ENCODE results near the gene TNNT2.

The TNNT2 gene

DNA sequence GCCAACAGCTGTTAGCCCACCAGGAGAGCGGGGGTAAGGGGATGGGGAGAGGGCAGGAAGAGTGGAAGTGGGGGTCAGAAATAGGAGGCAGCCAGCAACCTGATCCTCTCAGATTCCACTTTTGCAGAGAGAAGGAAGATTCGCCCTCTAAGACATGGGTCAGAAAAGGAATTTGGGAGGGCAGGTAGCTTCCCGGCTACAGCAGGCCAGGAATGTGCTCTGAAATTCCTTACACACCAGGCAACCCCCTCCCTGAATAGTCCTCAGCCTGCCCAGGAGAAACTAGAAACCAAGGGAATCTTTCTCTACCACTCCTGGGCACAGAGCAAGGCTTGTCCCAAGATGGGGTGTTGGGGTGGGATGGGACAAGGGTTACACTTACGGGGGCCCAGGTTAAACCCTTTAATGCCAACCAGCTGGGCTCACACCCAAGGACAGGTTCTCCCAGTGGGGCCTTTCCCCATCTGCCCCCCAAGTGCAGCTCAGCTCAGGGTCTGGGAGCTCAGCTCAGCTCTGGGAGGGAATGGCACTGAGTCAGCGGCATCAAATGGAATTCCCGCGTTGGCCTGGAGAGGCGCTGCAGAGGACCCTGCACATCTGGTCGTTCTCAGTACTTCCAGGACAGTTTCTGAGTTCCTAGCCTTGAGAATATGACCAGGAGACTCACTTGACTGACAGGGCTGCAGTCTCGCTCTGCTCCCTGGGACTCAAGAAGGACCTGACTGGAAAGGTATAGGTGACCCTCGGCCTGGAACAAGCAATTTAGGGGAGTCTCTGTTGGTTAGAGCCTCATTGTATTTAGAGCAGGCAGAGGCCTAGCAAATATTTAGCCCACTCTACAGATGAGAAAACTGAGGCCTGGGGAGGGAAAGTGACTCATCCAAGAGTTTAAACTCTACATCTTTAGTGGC, 761 bp downstream of the TNNT2 start:
- no peak for FAIRE-seq
- TF ChIP-seq, protein P1, sequence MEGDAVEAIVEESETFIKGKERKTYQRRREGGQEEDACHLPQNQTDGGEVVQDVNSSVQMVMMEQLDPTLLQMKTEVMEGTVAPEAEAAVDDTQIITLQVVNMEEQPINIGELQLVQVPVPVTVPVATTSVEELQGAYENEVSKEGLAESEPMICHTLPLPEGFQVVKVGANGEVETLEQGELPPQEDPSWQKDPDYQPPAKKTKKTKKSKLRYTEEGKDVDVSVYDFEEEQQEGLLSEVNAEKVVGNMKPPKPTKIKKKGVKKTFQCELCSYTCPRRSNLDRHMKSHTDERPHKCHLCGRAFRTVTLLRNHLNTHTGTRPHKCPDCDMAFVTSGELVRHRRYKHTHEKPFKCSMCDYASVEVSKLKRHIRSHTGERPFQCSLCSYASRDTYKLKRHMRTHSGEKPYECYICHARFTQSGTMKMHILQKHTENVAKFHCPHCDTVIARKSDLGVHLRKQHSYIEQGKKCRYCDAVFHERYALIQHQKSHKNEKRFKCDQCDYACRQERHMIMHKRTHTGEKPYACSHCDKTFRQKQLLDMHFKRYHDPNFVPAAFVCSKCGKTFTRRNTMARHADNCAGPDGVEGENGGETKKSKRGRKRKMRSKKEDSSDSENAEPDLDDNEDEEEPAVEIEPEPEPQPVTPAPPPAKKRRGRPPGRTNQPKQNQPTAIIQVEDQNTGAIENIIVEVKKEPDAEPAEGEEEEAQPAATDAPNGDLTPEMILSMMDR (IDR thresholded peaks at IDR 0.05; ENCODE audit: insufficient read depth, missing control alignments), result peak; percentile 57
- no peak for DNase-seq (ENCODE audit: insufficient read length, low spot score)

DNA sequence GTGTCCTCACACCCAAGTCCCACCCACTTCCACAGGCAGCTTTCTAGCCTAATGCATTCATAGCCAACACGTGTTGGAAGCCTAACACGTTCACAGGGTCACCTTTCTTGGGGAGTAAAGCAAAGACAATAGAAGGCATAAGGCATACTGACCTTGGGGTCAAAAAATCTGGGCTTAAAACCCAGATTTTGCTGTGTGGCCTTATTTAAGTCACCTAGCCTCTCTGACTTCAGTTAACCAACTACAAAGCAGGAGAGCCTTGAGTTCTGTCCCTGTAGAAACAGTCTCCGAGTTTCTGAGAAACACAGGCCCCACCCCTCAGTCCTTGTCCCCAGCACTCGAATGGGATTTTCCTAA, 1.4 kb downstream of the TNNT2 start:
- TF ChIP-seq, protein P1 (IDR thresholded peaks at IDR 0.05; ENCODE audit: insufficient read depth, missing control alignments), result no peak
- FAIRE-seq (no peak), DNase-seq (ENCODE audit: insufficient read length, low spot score) (no peak)

DNA sequence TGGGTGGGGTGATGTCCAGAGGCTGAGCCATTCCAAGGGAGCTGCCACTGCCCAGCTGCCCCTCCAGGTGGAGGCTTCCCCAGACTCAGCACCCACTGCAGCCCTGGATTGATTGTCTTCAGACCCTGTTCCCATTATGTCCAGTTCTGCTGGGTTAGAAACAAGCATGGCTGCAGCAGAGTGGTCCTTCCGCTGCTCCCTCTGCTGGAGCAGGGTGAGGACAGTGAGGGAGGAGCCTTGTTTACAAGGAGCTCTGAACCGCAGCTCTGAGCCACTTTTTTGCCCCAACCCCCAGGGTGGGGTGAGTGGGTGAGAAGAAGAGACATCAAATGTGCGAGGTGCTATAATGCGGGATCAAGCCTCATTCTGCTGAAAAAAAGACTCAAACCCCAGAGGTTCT, 2.3 kb downstream of the TNNT2 start:
- FAIRE-seq (no peak), DNase-seq (ENCODE audit: insufficient read length, low spot score) (no peak)
- TF ChIP-seq, protein P1 (IDR thresholded peaks at IDR 0.05; ENCODE audit: insufficient read depth, missing control alignments), result peak; percentile 11

DNA sequence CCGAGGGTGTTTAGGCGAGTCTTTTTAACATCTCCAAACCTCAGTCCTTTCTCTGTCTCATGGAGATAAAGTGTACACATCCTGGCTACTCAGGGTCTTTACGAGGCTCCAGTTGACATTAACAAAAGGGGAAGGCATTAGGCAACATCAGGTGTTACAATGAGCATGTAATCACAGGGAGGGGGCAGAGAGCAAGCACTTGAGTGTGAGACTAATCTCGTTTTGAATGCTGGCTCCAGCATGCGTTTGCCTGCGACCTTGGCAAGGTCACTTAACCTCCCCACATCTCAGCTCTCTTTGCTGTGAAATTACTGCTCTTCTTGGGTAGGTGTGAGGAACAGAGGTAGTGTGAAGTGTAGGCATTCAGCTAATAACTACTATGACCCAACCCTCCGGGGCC, 3.1 kb downstream of the TNNT2 start:
- TF ChIP-seq, protein P1 (IDR thresholded peaks at IDR 0.05; ENCODE audit: insufficient read depth, missing control alignments), result no peak
- DNase-seq (ENCODE audit: insufficient read length, low spot score), result no peak
- no peak for FAIRE-seq

DNA sequence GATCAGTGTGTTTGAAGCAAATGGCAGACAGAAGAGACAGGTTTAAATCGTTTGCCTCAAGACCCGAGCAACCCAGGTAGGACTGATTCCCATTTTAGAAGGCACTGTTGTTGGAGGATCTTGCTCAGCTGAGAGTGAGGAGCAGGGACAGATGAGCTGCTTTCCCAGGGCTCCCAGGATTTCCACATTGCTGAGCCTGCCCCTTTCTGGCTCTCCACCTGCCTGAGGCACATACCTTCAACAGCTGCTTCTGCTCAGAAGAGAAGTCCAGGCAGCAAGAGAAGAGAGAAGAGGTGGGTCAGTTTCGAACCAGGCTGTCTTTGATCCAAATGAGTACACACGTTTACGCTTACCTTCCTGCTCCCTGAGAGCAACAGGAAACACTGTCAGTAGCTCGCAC, 5.7 kb downstream of the TNNT2 start:
- TF ChIP-seq, protein P1 (IDR thresholded peaks at IDR 0.05; ENCODE audit: insufficient read depth, missing control alignments), result no peak
- FAIRE-seq, result no peak
- DNase-seq (ENCODE audit: insufficient read length, low spot score), result no peak

DNA sequence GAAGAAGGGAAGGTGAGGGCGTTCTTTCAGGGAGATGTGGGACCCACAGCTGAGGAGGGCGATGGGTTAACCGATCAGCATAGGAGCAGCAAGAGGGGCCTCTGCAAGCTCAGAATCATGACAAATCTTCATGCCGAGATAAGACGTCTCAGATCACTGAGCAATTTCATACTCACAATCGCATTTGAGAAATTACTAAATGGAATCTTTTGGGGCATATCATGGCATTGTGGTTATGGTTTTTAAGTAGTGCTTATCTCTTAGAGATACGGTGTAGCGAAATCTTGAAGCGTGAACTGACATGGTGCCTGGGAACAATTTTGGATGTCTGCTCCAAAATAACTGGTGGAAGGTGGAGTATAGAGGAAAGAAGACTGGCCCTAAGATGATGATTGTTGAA, 6.2 kb downstream of the TNNT2 start:
- TF ChIP-seq, protein P1 (IDR thresholded peaks at IDR 0.05; ENCODE audit: insufficient read depth, missing control alignments), result no peak
- FAIRE-seq (no peak), DNase-seq (ENCODE audit: insufficient read length, low spot score) (no peak)

DNA sequence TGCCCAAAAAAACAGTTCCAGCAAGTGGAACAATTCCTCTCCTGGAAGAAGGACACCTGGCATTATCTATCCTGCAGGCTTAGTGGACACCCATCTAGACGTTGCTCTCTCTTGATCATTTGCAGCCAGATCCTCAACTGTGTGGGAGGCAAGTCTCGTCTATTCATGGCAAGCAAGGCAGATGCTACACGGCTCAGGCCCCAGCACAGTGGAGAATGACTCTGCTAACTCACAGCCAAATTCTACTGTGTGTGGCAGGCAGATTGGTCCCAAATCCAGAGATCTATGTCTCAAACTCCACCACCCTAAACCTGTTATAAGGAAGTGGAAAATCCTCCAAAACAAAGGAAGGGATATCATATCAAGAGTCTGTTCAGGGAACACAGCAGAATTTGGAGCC, 7.0 kb downstream of the TNNT2 start:
- no peak for DNase-seq (ENCODE audit: insufficient read length, low spot score)
- FAIRE-seq, result no peak
- TF ChIP-seq, protein P1 (IDR thresholded peaks at IDR 0.05; ENCODE audit: insufficient read depth, missing control alignments), result no peak
